Suprapubic skin (tissue), 3 donors: ENCODE measurements around the gene TMEM98.

Source experiments
- CTCF ChIP-seq, 2 donors: fragments of 200-600 bp in 1 of 2; fragments of 450-650 bp in 1 of 2; sonication (generic) in 1 of 2; IDR thresholded peaks; one replicate each; pipeline ENCODE4 v1.5.1; 2016 to 2019; ENCODE audit warnings: antibody characterized with exemption in 2 of 2, mild to moderate bottlenecking in 1 of 2, moderate library complexity in 1 of 2
- POLR2AphosphoS5 ChIP-seq, 3 donors: sonication (generic); formaldehyde crosslinking; IDR thresholded peaks; one replicate each; pipeline ENCODE4 v1.6.1; 2017; ENCODE audit warnings: antibody characterized with exemption in 3 of 3

GRCh38 chr17:32954477-32954876 lies 26.5 kb downstream of the TMEM98 start:
- TF ChIP-seq CTCF (IDR thresholded peaks at IDR 0.05) (no peak), POLR2AphosphoS5 (IDR thresholded peaks at IDR 0.05) (no peak)
